SKM-1 (cell line): ENCODE measurements around the gene BTG4.

Experiments used
- DNase-seq: peaks from one replicate; lab custom pipeline; 2025; ENCODE audit not compliant: unreplicated experiment; lab: John Stamatoyannopoulos, UW

BTG4 gene

DNA sequence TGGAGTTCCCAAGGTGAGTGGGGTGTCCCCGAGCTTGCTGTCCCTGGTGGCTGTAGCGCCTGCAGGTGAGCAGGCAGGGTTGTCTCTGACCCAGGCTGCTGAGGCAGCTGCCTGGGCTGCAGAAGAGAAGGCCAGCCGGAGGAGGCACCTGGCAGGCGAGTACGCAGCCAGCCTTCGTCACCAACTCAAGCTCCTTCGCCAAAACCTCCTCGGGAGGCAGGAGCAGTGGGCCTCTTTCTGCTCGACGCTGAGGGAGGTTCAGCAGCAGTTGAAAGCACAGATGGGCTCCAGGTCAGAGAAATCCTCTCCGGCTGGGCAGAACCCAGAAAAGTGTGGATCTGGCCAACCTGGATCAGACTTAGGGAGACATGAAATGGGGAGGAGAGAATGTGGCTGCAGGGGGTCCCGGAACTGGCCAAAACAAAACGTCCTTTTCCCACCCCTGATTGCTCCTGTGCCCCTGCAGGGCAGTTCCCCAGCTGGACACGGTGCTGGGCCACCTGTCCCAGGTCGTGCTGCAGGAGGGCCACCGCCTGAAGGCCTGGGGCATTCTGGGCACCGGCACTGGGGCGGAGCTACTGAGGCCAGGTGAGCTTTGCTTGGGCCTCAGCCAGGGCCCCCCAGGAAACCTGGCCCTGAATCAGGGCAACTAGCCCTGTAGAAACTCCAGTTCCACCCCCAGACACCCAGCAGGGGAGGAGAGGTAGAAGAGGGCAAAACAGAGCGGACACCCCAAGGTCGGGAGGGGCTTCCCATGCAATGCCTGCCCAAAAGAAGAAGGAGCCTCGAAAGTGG is 56.7 kb downstream of the BTG4 start:
- no peak for DNase-seq

DNA sequence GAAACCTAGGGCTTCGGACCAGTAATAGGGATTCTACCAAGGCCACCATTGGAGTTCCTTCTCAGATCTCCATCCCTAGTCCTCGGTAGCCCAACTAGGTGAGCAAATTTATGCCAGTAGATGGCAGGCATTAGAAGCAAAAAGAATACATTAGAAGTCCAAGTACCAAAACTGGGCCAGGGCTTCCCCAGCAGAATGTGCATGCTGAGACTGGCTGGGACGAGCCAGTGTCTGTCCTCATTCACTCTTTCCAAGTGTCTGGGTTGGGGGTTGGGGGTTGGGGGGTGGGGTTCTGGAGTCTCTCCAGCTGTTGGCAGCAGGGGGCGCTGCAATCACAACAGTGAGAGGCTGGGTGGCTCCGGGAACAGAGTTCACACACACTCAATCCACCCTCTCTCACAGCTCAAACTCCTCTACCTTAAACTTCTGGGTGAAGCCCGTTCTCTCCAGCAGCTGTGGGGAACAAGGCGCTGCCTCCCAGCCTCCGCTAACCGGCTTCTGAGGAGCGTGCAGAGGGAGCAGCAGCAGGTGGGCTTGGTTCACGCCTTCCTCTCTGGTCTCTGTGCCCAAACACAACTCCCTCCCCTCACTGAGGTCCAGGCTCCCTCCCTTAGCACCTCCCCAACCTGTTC is 57.5 kb downstream of the BTG4 start:
- DNase-seq = peak; percentile 4

DNA sequence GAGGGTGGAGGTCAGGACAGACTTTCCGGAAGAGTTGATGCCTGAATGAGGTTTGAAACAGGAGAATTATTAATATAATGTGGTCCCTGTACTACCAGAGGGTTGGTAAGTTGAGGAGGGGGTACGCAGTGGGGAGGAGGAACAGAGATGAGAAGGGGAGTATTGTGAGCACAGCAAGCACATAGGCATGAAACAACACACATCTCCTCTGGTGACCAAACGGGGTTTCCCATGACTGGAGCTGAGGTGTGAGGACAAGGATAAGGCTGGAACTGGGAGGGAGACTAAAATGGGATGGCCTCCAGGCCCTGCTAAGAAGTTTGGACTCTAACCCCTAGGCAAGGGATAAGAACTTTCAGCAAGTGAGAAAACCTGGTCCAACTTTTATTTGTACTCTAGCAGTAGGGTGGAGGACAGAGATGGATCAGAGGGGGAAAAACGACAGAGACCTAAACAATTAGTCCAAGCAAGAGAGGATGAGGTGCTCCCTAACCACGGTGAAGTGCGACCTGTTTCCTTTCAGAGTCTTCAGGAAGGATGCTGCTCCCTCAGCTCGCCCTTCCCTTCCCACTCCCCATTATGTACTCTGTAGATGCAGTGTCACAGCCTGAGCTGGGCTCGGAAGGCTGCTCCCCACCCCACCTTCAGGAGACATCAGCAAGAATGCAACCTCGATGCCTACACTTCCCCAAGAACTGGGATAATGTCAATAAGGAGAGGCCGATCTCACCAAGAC is 59.2 kb downstream of the BTG4 start:
- DNase-seq = no peak

DNA sequence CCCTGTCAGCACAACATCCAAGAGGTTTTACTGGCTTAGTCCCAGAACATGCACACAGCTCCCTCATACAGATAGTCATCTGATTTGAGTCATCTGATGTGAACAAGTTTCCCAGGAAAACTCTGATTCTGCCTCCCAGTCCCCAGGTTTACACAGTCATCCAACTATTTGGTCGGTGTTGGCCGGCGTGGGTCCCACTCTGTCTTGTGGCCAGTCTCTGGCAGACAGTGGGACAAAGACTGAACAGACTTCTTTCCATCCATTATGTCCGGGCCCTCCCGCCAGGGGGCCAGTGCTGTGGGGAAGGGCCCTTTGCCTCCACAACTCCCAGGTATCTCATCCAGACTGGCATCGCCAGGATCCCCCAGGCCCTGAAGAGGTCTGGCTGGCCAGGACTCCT is 60.0 kb downstream of the BTG4 start:
- no peak for DNase-seq

DNA sequence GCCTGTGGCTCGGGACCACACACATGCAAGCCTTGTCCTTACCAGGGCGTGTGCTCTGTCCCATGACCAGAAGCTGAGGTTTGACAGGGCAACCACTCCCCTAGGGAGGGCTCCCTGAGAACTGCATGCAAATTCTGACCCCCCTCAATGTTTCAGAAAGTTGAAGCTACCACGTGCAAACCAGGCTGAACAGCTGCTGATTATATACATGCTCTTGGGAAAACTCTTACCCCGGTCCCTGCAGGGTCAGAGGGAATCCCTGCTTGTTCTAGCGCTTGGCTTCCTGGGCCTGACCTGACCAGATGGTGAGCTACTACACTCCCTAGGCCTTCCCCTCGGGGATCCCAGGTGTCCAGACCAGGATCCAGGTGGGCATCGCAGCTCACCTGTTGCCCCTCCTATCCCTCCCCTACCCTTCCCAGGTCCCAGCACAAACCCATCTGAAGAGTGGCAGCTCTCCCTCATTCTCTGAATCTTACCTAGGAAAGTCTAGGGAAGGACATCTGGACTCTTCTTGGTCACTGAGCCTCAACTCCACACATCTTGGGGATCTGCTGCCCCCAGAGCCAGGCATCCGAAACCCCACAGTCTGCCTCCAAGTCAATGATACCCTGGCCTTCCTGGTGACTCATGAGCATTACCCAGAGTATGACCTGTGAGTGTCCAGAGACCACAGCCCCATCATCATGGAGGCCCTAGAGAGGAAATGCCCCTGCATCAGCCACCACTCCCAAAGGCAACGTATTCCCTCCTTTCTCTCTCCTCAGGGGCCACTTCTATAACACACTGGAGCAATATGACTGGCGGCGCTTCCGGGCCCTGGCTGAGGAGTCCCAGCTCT is 61.5 kb downstream of the BTG4 start:
- no peak for DNase-seq

DNA sequence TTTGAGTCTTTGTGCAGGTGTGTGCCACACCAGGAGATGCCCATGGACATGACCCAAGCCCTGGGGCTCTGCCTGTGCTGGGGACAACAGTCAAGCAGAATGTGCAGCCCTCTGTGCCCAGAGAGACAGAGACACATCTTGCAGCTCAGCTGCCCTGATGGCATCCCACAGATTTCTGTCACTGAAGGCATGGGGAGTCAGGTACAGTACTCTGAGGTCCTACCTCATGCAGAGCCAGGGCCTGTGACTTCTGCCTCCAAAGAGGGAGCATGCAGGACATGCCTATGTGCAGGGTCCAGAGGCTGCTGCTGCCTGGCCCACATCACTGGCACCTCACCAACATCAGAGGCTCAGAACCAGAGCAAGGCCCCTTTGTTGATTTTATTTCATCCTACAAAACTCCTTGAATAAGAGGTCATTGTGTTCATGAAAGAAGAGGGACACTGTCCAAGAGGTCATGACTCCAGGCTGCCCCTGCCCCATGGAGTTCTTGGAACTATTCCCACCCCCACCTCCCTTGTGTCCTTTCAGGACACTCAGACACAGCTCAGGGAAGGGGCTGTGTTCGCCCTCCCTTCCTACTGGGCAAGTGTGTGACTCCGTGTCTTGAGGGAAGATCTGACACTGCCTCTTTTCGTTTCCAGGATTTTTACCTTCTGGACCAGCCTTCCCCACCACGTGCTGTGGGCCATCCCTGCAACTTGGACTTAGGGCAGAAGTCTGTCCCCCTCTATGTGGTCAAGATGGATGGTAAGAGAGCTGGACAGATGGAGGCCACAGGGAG is 62.3 kb downstream of the BTG4 start:
- DNase-seq = no peak

DNA sequence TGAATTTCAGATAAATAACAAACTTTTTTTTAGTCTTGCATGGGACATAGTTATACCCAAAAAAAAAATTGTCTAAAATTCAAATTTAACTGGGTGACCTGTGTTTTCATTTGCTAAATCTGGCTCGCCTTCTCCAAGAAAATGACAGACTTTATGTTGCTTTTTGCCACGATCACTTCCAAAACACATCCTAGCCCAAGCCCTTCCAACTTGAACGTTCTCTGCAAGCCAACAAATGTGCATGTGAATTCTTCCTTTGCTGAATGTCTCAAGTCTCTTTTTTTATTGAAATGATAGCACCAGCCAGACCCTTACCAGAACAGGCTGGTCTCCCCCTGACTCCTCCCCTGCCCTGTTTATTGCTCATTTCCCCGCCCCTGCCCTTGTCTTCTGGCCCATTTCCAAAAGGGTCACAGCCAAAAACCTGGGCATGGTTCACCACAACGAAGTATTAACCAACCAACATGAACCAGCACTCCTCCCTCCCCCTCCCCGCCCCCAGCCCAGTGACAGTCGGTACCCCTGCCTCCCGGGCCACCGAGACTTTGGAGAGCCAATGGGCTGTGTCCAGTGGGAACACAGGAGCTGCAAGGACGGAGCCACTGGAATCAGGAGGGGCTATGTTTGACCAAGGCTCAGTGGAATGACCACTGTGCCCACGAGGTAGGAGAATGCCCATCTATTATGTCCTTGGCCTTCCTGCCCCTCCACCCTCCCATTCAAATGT is 63.2 kb downstream of the BTG4 start:
- no peak for DNase-seq

DNA sequence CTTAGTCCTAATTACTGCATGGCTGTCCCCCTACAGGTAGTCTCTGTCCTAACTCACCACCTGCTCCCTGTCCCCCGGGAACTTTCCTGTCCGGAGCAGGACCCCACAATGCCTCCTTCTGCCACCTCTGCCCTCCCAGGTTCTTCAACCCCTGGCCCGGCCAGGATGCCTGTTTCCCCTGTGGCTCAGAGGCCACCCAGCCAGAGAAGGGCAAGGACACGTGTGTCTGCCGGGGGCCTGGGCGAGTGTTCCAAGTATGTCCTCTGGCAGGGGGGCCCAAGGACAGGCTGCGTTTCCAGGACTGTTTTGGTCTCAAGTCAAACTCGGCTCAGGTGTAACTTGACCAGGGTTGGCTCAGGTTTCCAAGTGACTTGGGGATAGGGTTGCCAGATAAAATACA is 63.8 kb downstream of the BTG4 start:
- no peak for DNase-seq

DNA sequence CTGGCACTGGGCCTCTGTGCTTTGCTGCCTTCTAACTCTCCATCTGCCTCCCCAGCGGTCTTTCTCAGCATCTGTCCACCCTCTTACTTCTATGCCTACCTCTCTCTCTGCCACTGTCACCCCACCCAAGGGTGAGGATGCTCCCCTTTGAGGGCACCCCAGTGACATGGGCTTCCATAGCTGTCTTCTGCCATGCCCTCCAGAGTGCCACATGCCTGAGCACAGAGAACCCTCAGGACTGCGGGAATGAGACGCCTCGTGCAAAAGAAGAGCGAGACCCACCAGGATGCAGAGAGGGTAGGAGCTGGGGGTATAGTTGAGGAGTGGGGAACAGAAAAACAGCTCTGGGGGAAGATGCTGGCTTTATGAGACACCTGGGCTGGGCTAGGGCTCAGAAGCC is 64.3 kb downstream of the BTG4 start:
- DNase-seq = no peak

DNA sequence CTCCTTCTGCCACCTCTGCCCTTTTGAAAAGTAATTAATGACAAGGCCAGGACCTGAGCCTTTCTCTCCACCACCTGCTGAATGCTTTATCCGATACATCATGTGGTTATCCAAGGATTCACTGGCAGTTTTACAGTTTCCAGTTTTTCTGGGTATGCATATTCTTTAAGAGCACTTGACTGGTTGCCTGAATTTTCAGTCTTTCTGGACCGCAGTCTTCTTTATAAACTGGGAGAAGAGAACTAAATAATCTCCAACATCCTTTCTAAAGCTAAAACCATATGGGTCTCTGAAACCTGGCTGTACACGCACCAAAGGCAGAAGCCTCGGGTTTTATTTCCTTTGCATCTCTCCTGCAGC is 65.1 kb downstream of the BTG4 start:
- no peak for DNase-seq

DNA sequence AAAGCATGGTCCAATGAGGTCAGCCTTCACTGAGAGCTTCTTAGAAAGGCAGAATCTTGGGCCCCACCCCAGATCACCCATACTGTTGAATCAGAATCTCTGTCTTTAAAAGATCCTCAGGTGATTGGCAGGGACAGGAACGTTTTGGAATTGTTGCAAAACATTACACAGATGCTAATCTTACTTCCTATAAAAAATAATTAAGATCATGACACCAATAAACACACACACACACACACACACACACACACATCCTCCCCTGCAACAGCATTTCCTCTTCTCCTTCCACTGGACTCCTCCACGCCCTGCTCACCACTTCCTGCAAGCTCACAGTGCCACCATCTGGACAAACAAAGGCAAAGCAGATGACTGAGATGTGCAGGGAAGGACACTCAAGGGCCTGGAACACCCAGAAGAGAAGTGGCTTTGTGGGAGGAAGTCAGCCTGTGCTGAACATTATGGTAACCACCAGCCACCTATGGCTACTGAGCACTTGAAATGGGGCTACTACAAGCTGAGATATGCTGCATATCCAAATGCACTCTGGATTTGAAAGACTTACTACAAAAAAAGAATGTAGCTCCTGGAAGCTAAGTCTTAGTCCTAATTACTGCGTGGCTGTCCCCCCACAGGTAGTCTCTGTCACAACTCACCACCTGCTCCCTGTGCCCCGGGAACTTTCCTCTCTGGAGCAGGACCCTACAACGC is 65.6 kb downstream of the BTG4 start:
- peak; percentile 95 for DNase-seq

DNA sequence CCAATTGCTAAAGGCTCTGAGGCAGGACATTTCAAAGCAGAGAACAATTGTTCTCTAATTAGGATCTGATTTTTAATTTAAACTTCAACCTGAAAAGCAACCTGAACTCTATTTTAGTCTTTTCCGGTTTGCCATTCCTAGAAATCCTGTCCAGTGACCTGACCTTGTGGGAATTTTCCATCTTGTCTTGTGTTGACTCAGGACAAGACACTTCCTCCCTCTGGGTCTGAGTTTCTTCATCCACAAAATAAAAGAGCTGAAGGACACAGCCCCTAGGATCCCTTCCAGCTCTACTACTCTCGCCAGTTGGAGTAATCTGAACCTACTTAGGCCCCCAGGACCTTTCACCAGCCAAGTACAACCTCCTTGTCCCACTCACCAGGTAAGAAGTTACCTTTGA is 66.6 kb downstream of the BTG4 start:
- DNase-seq = no peak
